Nephron progenitor cell (in vitro differentiated cells): Measurements from ENCODE around the gene OTOL1.

Source experiments
- DNase-seq: peaks from one replicate; pipeline ENCODE4 v3.0.0; 2021
- H3K27ac Mint-ChIP-seq: 2 replicates; pipeline ENCODE4 v1.8.0; 2021; ENCODE audit warnings: mild to moderate bottlenecking, moderate library complexity, mixed read lengths
- H3K27me3 Mint-ChIP-seq: 2 replicates; pipeline ENCODE4 v1.8.0; 2021; ENCODE audit warnings: mild to moderate bottlenecking, low read depth, mixed read lengths; ENCODE audit not compliant: poor library complexity
- H3K36me3 Mint-ChIP-seq: 2 replicates; pipeline ENCODE4 v1.8.0; 2021; ENCODE audit warnings: low read depth, mixed read lengths
- H3K4me1 Mint-ChIP-seq: 2 replicates; pipeline ENCODE4 v1.8.0; 2021; ENCODE audit warnings: mixed read lengths
- H3K4me3 Mint-ChIP-seq: 2 replicates; pipeline ENCODE4 v1.8.0; 2021; ENCODE audit warnings: mild to moderate bottlenecking, moderate library complexity, mixed read lengths
- H3K9me3 Mint-ChIP-seq: 2 replicates; pipeline ENCODE4 v1.8.0; 2021; ENCODE audit warnings: mild to moderate bottlenecking, moderate library complexity, mixed read lengths
- CTCF ChIP-seq: fragments of 200-600 bp; sonication (generic); IDR thresholded peaks from 2 replicates; pipeline ENCODE4 v1.5.0; 2021; ENCODE audit warnings: antibody characterized with exemption

OTOL1 gene

DNA sequence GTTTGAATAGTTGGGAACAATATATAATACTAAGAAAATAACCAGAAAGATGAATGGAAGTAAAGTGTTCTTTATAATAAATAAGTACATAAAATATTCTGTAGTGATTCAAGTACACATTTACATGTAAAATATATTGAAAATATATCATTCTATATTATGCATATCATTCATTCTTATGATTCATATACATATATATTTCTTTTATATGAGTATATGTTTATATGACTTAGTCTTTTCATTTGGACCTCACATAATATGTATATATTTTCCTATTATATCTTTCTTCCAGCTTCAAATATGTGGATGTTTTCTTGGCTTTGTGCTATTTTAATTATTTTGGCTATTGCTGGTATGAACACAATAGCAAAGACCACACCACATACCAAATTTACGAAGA lies at the start of gene OTOL1:
OTOL1 (plus strand) TSS at position 301 of the 400 bp plus-strand sequence; CDS start at position 301, 0 bp downstream.
- DNase-seq: no peak
- Mint-ChIP-seq H3K27me3 (no peaks in the 10 kb centered on the region), H3K36me3 (no peaks in the 10 kb centered on the region), H3K4me1 (peaks cover 10% of the 10 kb centered on the region), H3K9me3 (peaks cover 19% of the 10 kb centered on the region), H3K4me3 (no peak within 1 kb of the TSS), H3K27ac (no peak within 1 kb of the TSS)
- no peak for TF ChIP-seq CTCF

GRCh38 chr3:161449785-161450184 lies 46.8 kb upstream of the OTOL1 start:
- Mint-ChIP-seq H3K27ac (no peak overlapping the region), H3K36me3 (no peaks in the 10 kb centered on the region), H3K4me1 (no peaks in the 10 kb centered on the region), H3K9me3 (no peaks in the 10 kb centered on the region), H3K27me3 (no peaks in the 10 kb centered on the region), H3K4me3 (no peak overlapping the region)
- no peak for TF ChIP-seq CTCF
- no peak for DNase-seq

- H3K27ac Mint-ChIP-seq: no peak overlapping the region
- H3K9me3 Mint-ChIP-seq: no peaks in the 10 kb centered on the region
- H3K4me3 Mint-ChIP-seq: no peak overlapping the region
- no peak for TF ChIP-seq CTCF
- DNase-seq: no peak
- no peaks in the 10 kb centered on the region for H3K4me1 Mint-ChIP-seq
- no peaks in the 10 kb centered on the region for H3K36me3 Mint-ChIP-seq
- no peaks in the 10 kb centered on the region for H3K27me3 Mint-ChIP-seq
Measured at GRCh38 chr3:161452179-161452578, 44.4 kb upstream of the OTOL1 start.

DNA sequence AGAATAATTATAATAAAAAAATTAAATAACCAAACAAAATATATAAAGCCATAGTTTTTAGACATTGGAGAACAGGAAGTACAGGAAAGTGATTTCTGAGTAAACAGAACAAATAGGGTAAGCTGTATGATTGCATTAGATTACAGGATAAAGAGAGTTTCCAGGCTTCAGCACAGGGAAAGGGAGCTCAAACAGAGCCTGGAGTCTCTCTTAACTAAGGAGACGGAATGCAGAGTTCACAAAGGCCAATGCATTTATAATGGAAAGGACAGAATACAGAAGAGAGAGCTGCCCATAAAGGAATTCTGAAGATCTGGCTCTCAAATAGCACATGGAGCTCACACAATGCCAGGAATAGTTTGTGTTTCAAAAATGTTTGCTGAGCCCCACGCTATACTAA lies 42.0 kb upstream of the OTOL1 start:
- Mint-ChIP-seq H3K9me3 (no peaks in the 10 kb centered on the region), H3K36me3 (no peaks in the 10 kb centered on the region), H3K4me1 (no peaks in the 10 kb centered on the region)

GRCh38 chr3:161455962-161456361 lies 40.6 kb upstream of the OTOL1 start:
- Mint-ChIP-seq H3K27ac (no peak overlapping the region), H3K4me3 (no peak overlapping the region), H3K27me3 (no peaks in the 10 kb centered on the region), H3K4me1 (no peaks in the 10 kb centered on the region), H3K9me3 (no peaks in the 10 kb centered on the region), H3K36me3 (no peaks in the 10 kb centered on the region)
- DNase-seq: no peak
- no peak for TF ChIP-seq CTCF

More for the DNA sequence above, 42.0 kb upstream of the OTOL1 start:
- no peak for TF ChIP-seq CTCF
- Mint-ChIP-seq H3K4me3 (no peak overlapping the region), H3K27ac (peak overlapping the region; percentile 58), H3K27me3 (no peaks in the 10 kb centered on the region)
- no peak for DNase-seq

DNA sequence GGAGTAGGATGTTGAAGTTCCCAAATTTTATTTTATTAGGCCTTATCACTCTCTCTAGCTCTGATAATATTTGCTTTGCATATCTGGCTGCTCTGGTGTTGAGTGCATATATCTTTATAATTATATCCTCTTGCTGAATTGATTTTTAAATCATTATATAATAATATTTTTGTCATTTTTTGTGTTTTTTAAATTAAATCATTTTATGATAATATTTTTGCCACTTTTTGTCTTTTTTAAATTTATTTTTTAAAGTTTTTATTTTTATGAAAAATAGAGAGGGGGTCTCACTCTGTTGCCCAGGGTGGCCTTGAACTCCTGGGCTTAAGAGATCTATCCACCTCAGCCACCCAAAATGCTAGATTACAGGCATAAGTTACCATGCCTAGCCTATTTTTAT lies 34.5 kb upstream of the OTOL1 start:
- Mint-ChIP-seq H3K4me1 (no peaks in the 10 kb centered on the region), H3K27me3 (no peaks in the 10 kb centered on the region), H3K9me3 (peaks cover 19% of the 10 kb centered on the region), H3K4me3 (no peak overlapping the region), H3K36me3 (peaks cover 5% of the 10 kb centered on the region), H3K27ac (no peak overlapping the region)
- no peak for DNase-seq
- TF ChIP-seq CTCF: no peak
